ENCODE data around the gene THAP3. TPM values are rescaled to one million over a fixed set of nuclear protein-coding genes. Genes with fewer than 3 reads are reported as not detected.

THAP3 gene
- 7.8 and 8.8 TPM in 2 replicates for polyA plus RNA-seq (2011; rRNA removed)
- polyA minus RNA-seq (2011; rRNA and poly(A)+ RNA removed), result 6.4 and 11.6 TPM in 2 replicates

GRCh38 chr1:6624710-6625583, at the start of gene THAP3:
Gene THAP3, plus strand, starts transcription at chr1:6624868. Its CDS starts 351 bp downstream, at chr1:6625219.
- H3K27ac ChIP-seq (ENCODE audit: low read depth, low read length), result peak within 1 kb of the TSS; percentile 68
- H3K4me3 ChIP-seq (ENCODE audit: low read depth, low read length), result peak within 1 kb of the TSS; percentile 78
- no peaks in the 10 kb centered on the region for H3K27me3 ChIP-seq (ENCODE audit: control insufficient read depth, insufficient read depth, low read length)
- POLR2A ChIA-PET, result interaction anchor here (0.6 to 1.6 kb wide), 3 partner anchors 16 to 137 kb away, joined by 3 to 6 read pairs (median 4); partner anchors contain the start of gene KLHL21
- CTCF ChIA-PET, result interaction anchor here (0.6 to 1.0 kb wide), 2 partner anchors 11 to 22 kb away, joined by 3 read pairs; partner anchors contain the start of gene PHF13
- TF ChIP-seq CTCF (IDR thresholded peaks at IDR 0.05; ENCODE audit: low read depth, low read length), result no peak
- H3K9me3 ChIP-seq (ENCODE audit: control insufficient read depth, insufficient read depth, low read length), result no peaks in the 10 kb centered on the region; the same call in 1 of the 2 replicates
- no peak for DNase-seq (ENCODE audit: low read depth, low spot score)

GRCh38 chr1:6577831-6578525, 46.7 kb upstream of the THAP3 start:
- no peak overlapping the region for H3K27ac ChIP-seq (ENCODE audit: low read depth, low read length)
- TF ChIP-seq CTCF (IDR thresholded peaks at IDR 0.05; ENCODE audit: low read depth, low read length), result no peak
- H3K4me3 ChIP-seq (ENCODE audit: low read depth, low read length), result no peak overlapping the region
- ChIA-PET POLR2A (interaction anchor here (0.6 to 1.3 kb wide), 2 partner anchors 11 to 84 kb away, joined by 3 to 4 read pairs; no protein-coding TSS in a partner anchor), CTCF (interaction anchor here (1.4 kb wide), 1 partner anchor 23 kb away, joined by 5 read pairs; the partner anchor contains the start of genes NOL9 and TAS1R1)
- H3K9me3 ChIP-seq (ENCODE audit: control insufficient read depth, insufficient read depth, low read length), result no peaks in the 10 kb centered on the region
- no peak for DNase-seq (ENCODE audit: low read depth, low spot score)
- H3K27me3 ChIP-seq (ENCODE audit: control insufficient read depth, insufficient read depth, low read length), result no peaks in the 10 kb centered on the region

- Histone ChIP-seq H3K9me3 (ENCODE audit: control insufficient read depth, insufficient read depth, low read length) (no peaks in the 10 kb centered on the region), H3K4me3 (ENCODE audit: low read depth, low read length) (peak overlapping the region; percentile 57; the same call in 1 of the 2 replicates), H3K27me3 (ENCODE audit: control insufficient read depth, insufficient read depth, low read length) (no peaks in the 10 kb centered on the region), H3K27ac (ENCODE audit: low read depth, low read length) (no peak overlapping the region)
- DNase-seq (ENCODE audit: low read depth, low spot score), result no peak
- ChIA-PET POLR2A (interaction anchor here (1.3 to 1.8 kb wide), 2 partner anchors 10 to 23 kb away, joined by 3 to 6 read pairs; partner anchors contain the start of gene KLHL21), CTCF (interaction anchor here (1.4 to 3.2 kb wide), 2 partner anchors 24 to 25 kb away, joined by 5 to 15 read pairs; partner anchors contain the start of genes NOL9 and TAS1R1)
- TF ChIP-seq CTCF (IDR thresholded peaks at IDR 0.05; ENCODE audit: low read depth, low read length), result no peak
Observed at GRCh38 chr1:6578624-6579373, 45.9 kb upstream of the THAP3 start.

GRCh38 chr1:6579374-6580118, 45.1 kb upstream of the THAP3 start, which contains the start of gene ZBTB48:
Gene ZBTB48, plus strand, starts transcription at chr1:6579994. Its CDS starts 616 bp downstream, at chr1:6580610.
- CTCF ChIA-PET, result interaction anchor here (0.8 to 3.2 kb wide), 2 partner anchors 25 kb away, joined by 3 to 15 read pairs; partner anchors contain the start of genes NOL9 and TAS1R1
- Histone ChIP-seq H3K4me3 (ENCODE audit: low read depth, low read length) (peak within 1 kb of the TSS; percentile 86), H3K27me3 (ENCODE audit: control insufficient read depth, insufficient read depth, low read length) (no peaks in the 10 kb centered on the region), H3K9me3 (ENCODE audit: control insufficient read depth, insufficient read depth, low read length) (no peaks in the 10 kb centered on the region), H3K27ac (ENCODE audit: low read depth, low read length) (peak within 1 kb of the TSS; percentile 77)
- peak; percentile 89 for DNase-seq (ENCODE audit: low read depth, low spot score)
- TF ChIP-seq CTCF (IDR thresholded peaks at IDR 0.05; ENCODE audit: low read depth, low read length), result no peak
- POLR2A ChIA-PET, result interaction anchor here (0.9 to 1.8 kb wide), 8 partner anchors 10 to 25 kb away, joined by 3 to 9 read pairs (median 4); partner anchors contain the start of genes KLHL21 and NOL9

All from AG04450 (cell line).